Neural progenitor cell (in vitro differentiated cells): Measurements from ENCODE around the gene GLT8D2.

Experiments
- EZH2 ChIP-seq: fragments of 200-600 bp; sonication (generic); IDR thresholded peaks from 2 replicates; pipeline ENCODE4 v1.6.1; 2017; ENCODE audit warnings: antibody characterized with exemption, mild to moderate bottlenecking, moderate library complexity
- TF ChIP-seq, protein P1 (sequence below): fragments of 200-600 bp; sonication (generic); IDR thresholded peaks from 2 replicates; pipeline ENCODE4 v1.5.1; 2017; ENCODE audit warnings: antibody characterized with exemption, mild to moderate bottlenecking

DNA sequence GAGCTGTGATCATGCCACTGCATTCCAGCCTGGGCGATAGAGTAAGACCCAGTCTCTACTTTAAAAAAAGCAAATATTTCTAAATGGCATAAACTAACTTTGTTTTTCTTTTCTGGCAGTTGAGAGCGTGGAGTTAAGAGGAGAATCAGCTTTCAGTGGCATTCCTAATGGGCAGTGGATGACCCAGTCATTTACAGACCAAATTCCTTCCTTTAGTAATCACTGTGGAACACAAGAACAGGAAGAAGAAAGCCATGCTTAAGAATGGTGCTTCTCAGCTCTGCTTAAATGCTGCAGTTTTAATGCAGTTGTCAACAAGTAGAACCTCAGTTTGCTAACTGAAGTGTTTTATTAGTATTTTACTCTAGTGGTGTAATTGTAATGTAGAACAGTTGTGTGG, 63.2 kb downstream of the GLT8D2 start:
- TF ChIP-seq, protein P1, sequence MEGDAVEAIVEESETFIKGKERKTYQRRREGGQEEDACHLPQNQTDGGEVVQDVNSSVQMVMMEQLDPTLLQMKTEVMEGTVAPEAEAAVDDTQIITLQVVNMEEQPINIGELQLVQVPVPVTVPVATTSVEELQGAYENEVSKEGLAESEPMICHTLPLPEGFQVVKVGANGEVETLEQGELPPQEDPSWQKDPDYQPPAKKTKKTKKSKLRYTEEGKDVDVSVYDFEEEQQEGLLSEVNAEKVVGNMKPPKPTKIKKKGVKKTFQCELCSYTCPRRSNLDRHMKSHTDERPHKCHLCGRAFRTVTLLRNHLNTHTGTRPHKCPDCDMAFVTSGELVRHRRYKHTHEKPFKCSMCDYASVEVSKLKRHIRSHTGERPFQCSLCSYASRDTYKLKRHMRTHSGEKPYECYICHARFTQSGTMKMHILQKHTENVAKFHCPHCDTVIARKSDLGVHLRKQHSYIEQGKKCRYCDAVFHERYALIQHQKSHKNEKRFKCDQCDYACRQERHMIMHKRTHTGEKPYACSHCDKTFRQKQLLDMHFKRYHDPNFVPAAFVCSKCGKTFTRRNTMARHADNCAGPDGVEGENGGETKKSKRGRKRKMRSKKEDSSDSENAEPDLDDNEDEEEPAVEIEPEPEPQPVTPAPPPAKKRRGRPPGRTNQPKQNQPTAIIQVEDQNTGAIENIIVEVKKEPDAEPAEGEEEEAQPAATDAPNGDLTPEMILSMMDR: no peak
- no peak for TF ChIP-seq EZH2
